ENCODE data around the gene CFAP221.

Gene CFAP221

DNA sequence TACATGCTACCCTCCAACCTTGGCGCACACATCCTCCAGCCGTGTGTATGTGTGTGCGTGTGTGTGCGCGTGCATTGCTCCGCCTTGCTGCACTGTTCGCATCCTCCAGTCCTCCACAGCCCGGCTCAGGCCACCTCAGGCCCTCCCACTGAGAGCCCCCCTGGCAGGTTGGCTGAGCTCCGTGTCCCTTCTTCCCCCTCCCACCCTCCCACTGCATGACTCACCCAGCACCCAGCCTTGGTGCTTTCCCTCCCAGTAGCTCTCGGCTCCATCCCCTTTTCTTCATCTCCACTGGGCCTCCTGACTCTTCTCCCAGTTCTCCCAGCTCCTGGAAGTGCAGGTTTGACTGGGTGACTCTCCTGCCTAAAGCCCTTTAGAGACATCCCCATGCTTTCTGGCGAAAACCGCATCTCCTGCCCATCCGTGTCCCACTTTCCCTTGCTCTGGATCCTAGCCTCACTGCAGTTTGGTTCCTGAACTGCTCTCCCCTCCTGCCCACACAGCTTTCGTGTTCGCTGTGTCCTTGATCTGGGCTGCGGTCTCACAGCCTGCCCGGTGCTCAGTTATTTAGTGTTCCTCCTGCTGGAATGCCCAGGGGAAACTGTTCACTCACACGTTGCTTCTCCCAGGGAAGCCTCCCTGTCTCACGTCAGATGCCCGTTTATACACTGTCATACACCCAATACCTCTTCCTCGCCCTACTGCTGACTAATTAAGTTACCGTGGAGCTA is 139.6 kb downstream of the CFAP221 start:
- no peak for TF ChIP-seq CTCF (IDR thresholded peaks at IDR 0.05; ENCODE audit: low read depth, low read length, missing control alignments)
- DNase-seq (ENCODE audit: extremely low read depth, low read depth), result no peak
- no peak overlapping the region for H3K4me3 ChIP-seq (replicated peaks; ENCODE audit: low read depth, low read length)

DNA sequence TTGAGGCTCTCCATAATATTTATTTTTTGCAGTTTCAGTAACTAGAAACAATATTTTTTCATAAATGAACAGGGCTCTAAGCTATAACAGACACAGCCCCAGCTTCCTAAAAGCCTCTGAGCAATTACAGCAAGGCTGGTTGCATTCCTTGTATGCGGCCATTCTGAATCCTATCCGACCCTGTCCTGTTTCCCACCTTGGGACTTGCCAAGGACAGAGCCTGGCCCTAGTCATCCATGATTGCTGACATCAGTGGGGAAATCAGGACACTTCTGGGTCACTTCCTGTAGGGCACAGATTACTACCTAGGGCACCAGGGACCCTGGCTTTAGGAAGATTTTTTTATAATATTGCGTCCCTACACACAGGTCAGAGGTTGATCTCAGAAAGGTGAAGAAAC is 140.3 kb downstream of the CFAP221 start:
- DNase-seq (ENCODE audit: extremely low read depth, low read depth), result no peak
- TF ChIP-seq CTCF (IDR thresholded peaks at IDR 0.05; ENCODE audit: low read depth, low read length, missing control alignments), result no peak

GRCh38 chr2:119688616-119689015 is 144.4 kb downstream of the CFAP221 start:
- no peak for DNase-seq (ENCODE audit: extremely low read depth, low read depth)
- H3K4me3 ChIP-seq (replicated peaks; ENCODE audit: low read depth, low read length), result no peak overlapping the region
- no peak for TF ChIP-seq CTCF (IDR thresholded peaks at IDR 0.05; ENCODE audit: low read depth, low read length, missing control alignments)

More for the DNA sequence above, 140.3 kb downstream of the CFAP221 start:
- no peak overlapping the region for H3K4me3 ChIP-seq (replicated peaks; ENCODE audit: low read depth, low read length)

DNA sequence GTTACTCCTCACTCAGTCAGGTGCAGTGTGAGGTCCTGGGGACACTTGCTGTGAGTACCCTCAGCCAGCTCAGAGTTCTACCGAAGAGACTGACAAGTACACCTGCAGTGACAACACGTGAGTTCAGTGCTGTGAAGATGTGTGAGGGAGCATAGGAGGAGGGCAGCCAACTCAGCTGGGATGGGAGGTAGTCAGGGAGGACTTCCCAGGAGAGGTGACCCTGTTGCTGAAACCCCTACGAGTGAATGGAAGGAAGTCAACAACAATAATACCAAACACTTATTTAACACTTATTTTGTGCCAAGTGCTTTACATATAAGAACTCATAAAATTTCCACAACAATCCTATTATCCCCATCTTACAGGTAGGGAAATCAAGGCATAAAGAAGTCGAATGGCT is 145.0 kb downstream of the CFAP221 start:
- DNase-seq (ENCODE audit: extremely low read depth, low read depth), result no peak
- TF ChIP-seq CTCF (IDR thresholded peaks at IDR 0.05; ENCODE audit: low read depth, low read length, missing control alignments), result no peak
- no peak overlapping the region for H3K4me3 ChIP-seq (replicated peaks; ENCODE audit: low read depth, low read length)

DNA sequence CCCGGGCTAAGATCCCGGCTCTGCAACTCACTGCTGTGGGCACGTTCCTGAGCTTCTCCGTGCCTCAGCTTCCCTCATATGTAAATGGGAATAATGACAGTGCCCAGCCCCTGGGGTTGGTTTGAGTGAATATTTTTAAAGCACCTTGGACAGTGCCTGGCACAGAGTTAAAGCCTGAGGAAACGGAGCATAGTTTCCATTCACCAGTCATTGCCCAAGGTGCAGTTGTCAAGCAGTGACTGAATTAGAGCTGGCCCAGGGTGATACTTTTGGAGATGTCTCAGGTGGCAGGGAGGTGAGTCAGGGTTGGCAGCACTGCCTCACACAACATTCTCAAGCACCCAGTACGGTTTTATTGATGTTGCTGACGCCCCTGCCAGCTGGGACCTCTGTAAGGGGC is 146.9 kb downstream of the CFAP221 start:
- no peak overlapping the region for H3K4me3 ChIP-seq (replicated peaks; ENCODE audit: low read depth, low read length)
- TF ChIP-seq CTCF (IDR thresholded peaks at IDR 0.05; ENCODE audit: low read depth, low read length, missing control alignments), result no peak
- no peak for DNase-seq (ENCODE audit: extremely low read depth, low read depth)

- TF ChIP-seq CTCF (IDR thresholded peaks at IDR 0.05; ENCODE audit: low read depth, low read length, missing control alignments), result no peak
- no peak overlapping the region for H3K4me3 ChIP-seq (replicated peaks; ENCODE audit: low read depth, low read length)
- DNase-seq (ENCODE audit: extremely low read depth, low read depth), result no peak
Measured at GRCh38 chr2:119691651-119692245, 147.5 kb downstream of the CFAP221 start.
